Endodermal cell (in vitro differentiated cells): ENCODE measurements around the gene PLEKHS1. TPM values are rescaled to one million over a fixed set of nuclear protein-coding genes. Genes with fewer than 3 reads are reported as not detected.

ENCODE experiments used
- DNase-seq: peaks from one replicate; pipeline ENCODE4 v3.0.0-alpha.2; 2017
- H3K27ac ChIP-seq: 2 replicates; pipeline ENCODE4 v1.5.1; 2013; ENCODE audit warnings: mild to moderate bottlenecking, low read depth, low read length, moderate library complexity
- H3K27me3 ChIP-seq: 2 replicates; pipeline ENCODE4 v1.6.1; 2013; ENCODE audit warnings: mild to moderate bottlenecking, low read length, moderate library complexity; ENCODE audit not compliant: insufficient read depth, control insufficient read depth, poor library complexity, severe bottlenecking
- H3K36me3 ChIP-seq: 2 replicates; pipeline ENCODE4 v1.7.0; 2013; ENCODE audit warnings: mild to moderate bottlenecking, low read length, moderate library complexity; ENCODE audit not compliant: control insufficient read depth, insufficient read depth
- H3K4me1 ChIP-seq: one replicate; pipeline ENCODE4 v1.7.0; 2013; ENCODE audit warnings: low read length; ENCODE audit not compliant: control insufficient read depth, insufficient read depth
- H3K4me3 ChIP-seq: 2 replicates; pipeline ENCODE4 v1.5.1; 2013; ENCODE audit warnings: mild to moderate bottlenecking, low read length, moderate library complexity
- H3K9ac ChIP-seq: 2 replicates; pipeline ENCODE4 v1.6.1; 2013; ENCODE audit warnings: mild to moderate bottlenecking, low read length, moderate library complexity; ENCODE audit not compliant: poor library complexity, severe bottlenecking; ENCODE audit errors: extremely low read depth
- H3K9me3 ChIP-seq: 2 replicates; pipeline ENCODE4 v1.6.1; 2013; ENCODE audit warnings: mild to moderate bottlenecking, low read length, moderate library complexity; ENCODE audit not compliant: control insufficient read depth
- H3K27ac Mint-ChIP-seq: 2 replicates; pipeline ENCODE4 v1.8.0; 2020; ENCODE audit warnings: mixed read lengths
- H3K27me3 Mint-ChIP-seq: 2 replicates; pipeline ENCODE4 v1.8.0; 2021; ENCODE audit warnings: mild to moderate bottlenecking, mixed read lengths; ENCODE audit not compliant: insufficient read depth
- H3K36me3 Mint-ChIP-seq: 2 replicates; pipeline ENCODE4 v1.8.0; 2020; ENCODE audit warnings: low read depth, mixed read lengths
- H3K4me1 Mint-ChIP-seq: 2 replicates; pipeline ENCODE4 v1.8.0; 2020; ENCODE audit warnings: mixed read lengths
- H3K4me3 Mint-ChIP-seq: 2 replicates; pipeline ENCODE4 v1.8.0; 2020; ENCODE audit warnings: mild to moderate bottlenecking, moderate library complexity, mixed read lengths
- H3K9me3 Mint-ChIP-seq: 2 replicates; pipeline ENCODE4 v1.8.0; 2020; ENCODE audit warnings: mild to moderate bottlenecking, mixed read lengths
- CTCF ChIP-seq: fragments of 200-600 bp; sonication (generic); conservative IDR thresholded peaks from 2 replicates; pipeline ENCODE4 v1.5.0; 2021; ENCODE audit warnings: antibody characterized with exemption, mild to moderate bottlenecking
- WGBS, 2 experiments: methylation state at CpG; one replicate each; pipeline versions ENCODE4 v1.1.5 to v1.1.7; 2013; ENCODE audit warnings: missing lambda C conversion rate in 2 of 2, mixed read lengths in 1 of 2; ENCODE audit not compliant: insufficient coverage in 1 of 2, insufficient read length in 1 of 2; 5-methylcytosine and 5-hydroxymethylcytosine counted together
- long read RNA-seq, 4 experiments: library from polyadenylated mRNA in 2 of 4; library from RNA in 1 of 4; library from capped mRNA in 1 of 4; stranded (forward) in 3 of 4; unstranded in 1 of 4; transcript quantifications; one replicate each; pipeline ENCODE4 v2.0.0, GENCODE V29; 2020 to 2021; ENCODE audit warnings: inconsistent platforms in 1 of 4
- polyA plus RNA-seq, 2 experiments: library from polyadenylated mRNA; stranded (reverse); fragments of 50-300 nt; gene quantifications; one replicate each; pipeline ENCODE4 v1.2.3, GENCODE V29; 2013
- total RNA-seq, 2 donors: library from RNA; stranded (reverse); fragmentation: NEBNext Ultra II Directional in 1 of 2; extraction: Animal tissue kit (Norgen Biotek cat#: 25700) in 1 of 2; gene quantifications; 2 replicates in 1 of 2; 3 replicates in 1 of 2; pipeline ENCODE4 v1.2.1, GENCODE V29; 2021

PLEKHS1 gene
- not detected for total RNA-seq
- not detected for polyA plus RNA-seq (2013, experiment 1 of 2)
- not detected for polyA plus RNA-seq (2013, experiment 2 of 2)
- long read RNA-seq, experiment 1: 0 reads
- long read RNA-seq, experiment 2: 0 reads
- long read RNA-seq, experiment 3: 0 reads
- long read RNA-seq, experiment 4: 0 reads

DNA sequence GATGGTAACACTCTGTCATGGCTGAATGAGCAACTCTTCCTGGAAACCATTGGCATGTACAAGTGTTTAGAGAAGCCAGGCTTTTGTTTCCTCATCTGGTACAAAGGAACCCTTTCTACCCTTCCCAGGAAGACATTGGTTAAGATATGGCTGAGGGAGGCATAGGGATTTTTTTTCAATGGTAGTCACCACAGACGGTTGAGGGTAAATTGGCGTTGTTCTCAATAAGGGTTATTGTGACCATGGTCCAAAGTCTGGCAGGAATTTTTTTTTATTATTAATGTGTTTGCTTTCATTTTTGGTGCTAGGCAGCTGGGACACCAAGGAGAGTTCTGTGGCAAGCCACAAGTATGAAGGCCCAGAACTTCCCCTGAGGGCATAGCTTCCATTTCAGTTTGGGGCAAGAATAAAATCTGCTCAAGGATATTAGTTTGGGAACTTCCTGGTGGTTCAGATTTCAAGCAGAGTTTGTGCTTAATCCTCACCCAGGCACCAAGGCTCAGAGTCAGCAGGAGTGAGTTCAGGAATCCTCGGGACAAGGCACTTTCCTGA lies at the start of gene PLEKHS1:
Gene PLEKHS1 (plus strand): TSS at position 502 of the 552 bp plus-strand sequence. CDS start 3,596 bp downstream, outside the sequence.
- Histone ChIP-seq H3K9ac (no peak within 1 kb of the TSS), H3K27ac (no peak within 1 kb of the TSS), H3K27me3 (no peaks in the 10 kb centered on the region), H3K4me3 (no peak within 1 kb of the TSS), H3K9me3 (no peaks in the 10 kb centered on the region), H3K36me3 (no peaks in the 10 kb centered on the region), H3K4me1 (peaks cover 7% of the 10 kb centered on the region)
- peaks cover 3% of the 10 kb centered on the region for H3K27me3 Mint-ChIP-seq
- H3K36me3 Mint-ChIP-seq: no peaks in the 10 kb centered on the region
- no peak for DNase-seq
- peaks cover 18% of the 10 kb centered on the region for H3K4me1 Mint-ChIP-seq
- no peak within 1 kb of the TSS for H3K27ac Mint-ChIP-seq
- no peaks in the 10 kb centered on the region for H3K9me3 Mint-ChIP-seq
- no peak for TF ChIP-seq CTCF
- no peak within 1 kb of the TSS for H3K4me3 Mint-ChIP-seq
- WGBS, 2 experiments: 92 to 100% methylated on average over 2 to 3 of the region's 3 CpGs

- no peak overlapping the region for H3K4me3 Mint-ChIP-seq
- H3K36me3 ChIP-seq: peaks cover 13% of the 10 kb centered on the region
- H3K27ac ChIP-seq: no peak overlapping the region
- no peak overlapping the region for H3K27ac Mint-ChIP-seq
- 69 to 100% methylated on average over 2 to 5 of the region's 6 CpGs for WGBS, 2 experiments
- no peaks in the 10 kb centered on the region for H3K27me3 ChIP-seq
- peak; percentile 85 for TF ChIP-seq CTCF
- no peaks in the 10 kb centered on the region for H3K27me3 Mint-ChIP-seq
- DNase-seq: peak; percentile 69
- peaks cover 16% of the 10 kb centered on the region for H3K9me3 ChIP-seq
- no peak overlapping the region for H3K9ac ChIP-seq
- peaks cover 2% of the 10 kb centered on the region for H3K9me3 Mint-ChIP-seq
- H3K36me3 Mint-ChIP-seq: peaks cover 25% of the 10 kb centered on the region
- peaks cover 2% of the 10 kb centered on the region for H3K4me1 ChIP-seq
- H3K4me1 Mint-ChIP-seq: peaks cover 38% of the 10 kb centered on the region
- no peak overlapping the region for H3K4me3 ChIP-seq
Observed at GRCh38 chr10:113704637-113705343, 46.7 kb upstream of the PLEKHS1 start.

- Histone ChIP-seq H3K27ac (no peak overlapping the region), H3K4me1 (peaks cover 2% of the 10 kb centered on the region), H3K9me3 (peaks cover 16% of the 10 kb centered on the region), H3K27me3 (no peaks in the 10 kb centered on the region), H3K4me3 (no peak overlapping the region), H3K36me3 (peaks cover 13% of the 10 kb centered on the region), H3K9ac (no peak overlapping the region)
- TF ChIP-seq CTCF: no peak
- Mint-ChIP-seq H3K4me1 (peaks cover 39% of the 10 kb centered on the region), H3K4me3 (no peak overlapping the region), H3K27ac (no peak overlapping the region), H3K27me3 (no peaks in the 10 kb centered on the region), H3K36me3 (peaks cover 22% of the 10 kb centered on the region), H3K9me3 (peaks cover 2% of the 10 kb centered on the region)
- DNase-seq: no peak
Observed at GRCh38 chr10:113705344-113705652, 46.2 kb upstream of the PLEKHS1 start.
